NOMO-1 (cell line): ENCODE measurements around the gene HOXB5.

Experiments
- DNase-seq, 2 experiments: peaks; one replicate each; lab custom pipeline; 2025; ENCODE audit not compliant: unreplicated experiment in 2 of 2; lab: John Stamatoyannopoulos, UW

Gene HOXB5

DNA sequence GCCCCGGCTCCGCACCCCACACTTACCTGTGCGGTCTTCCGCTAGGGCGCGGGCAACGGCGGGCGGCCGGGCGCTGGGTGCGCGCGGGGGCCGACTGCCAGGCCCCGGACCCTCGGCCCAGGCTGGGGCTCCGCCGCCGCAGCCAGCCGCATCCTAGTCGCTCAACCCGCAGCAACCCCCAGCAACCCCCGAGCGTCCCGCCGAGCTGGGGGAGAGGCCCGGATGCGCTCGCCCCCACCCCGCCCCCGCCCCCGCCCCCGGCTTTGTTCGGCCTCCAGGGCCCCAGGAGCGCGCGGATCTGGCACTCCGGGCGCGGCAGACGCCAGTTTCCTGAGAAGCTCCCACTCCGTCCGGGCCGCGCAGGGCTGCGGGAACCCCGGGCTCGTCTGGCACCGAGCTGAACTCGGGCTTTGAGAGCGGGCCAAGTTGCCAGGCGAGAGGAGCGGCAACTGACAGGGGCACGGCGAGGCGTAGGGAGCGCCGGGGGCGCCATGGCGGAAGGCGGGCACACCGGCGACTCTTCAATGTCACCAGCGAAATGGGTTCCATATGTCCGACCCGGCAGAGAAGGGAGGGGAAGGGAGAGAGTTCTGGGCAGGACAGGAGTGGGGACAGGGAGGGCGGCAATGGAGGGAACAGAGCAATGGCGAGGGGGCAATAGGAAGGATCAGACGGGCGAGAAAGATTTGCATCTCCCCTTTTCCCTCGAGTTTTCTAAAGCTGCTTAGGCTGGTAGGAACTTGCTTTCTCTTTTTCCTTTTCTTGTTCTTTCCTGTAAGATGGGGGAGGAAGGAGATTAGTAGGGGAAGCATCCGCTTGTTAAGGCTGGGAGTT, 29.2 kb downstream of the HOXB5 start:
- no peak for DNase-seq

DNA sequence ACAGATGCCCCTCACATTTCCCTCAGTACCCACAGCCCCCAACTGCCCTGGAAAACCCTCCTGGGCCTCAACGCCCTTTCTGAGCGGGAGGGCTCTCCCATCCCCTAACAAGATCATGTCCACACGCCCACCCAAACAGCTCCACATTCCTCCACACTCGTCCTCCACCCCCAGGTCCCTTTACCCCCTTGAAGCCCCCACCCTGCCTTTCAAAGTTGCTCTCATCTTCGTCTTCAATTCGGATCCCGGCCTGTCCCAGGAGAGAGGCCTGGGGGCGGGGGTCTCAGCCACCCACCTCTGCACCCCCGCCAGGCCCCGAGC, 29.8 kb downstream of the HOXB5 start:
- no peak for DNase-seq

DNA sequence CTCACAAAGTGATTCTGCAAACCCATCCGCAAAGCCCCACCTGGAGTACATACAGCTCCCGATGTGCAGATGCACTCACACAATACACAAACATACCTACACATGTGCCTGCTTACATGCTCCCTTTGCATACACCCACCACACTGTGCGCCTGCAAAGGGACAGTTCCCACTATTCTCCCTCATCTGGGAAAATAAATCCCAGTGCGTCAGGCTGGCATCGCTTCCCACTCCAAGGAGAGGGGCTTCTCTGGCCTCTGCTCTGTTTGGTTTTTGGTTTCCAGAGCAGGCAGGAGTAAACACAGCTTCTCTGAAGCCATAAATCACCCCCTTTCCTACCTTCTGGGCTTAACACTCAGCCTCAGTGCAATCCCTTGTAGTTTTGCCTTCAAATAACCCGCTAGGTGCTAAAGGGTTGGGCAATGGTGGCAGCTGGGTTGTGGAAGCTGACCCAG, 30.2 kb downstream of the HOXB5 start:
- no peak for DNase-seq

DNA sequence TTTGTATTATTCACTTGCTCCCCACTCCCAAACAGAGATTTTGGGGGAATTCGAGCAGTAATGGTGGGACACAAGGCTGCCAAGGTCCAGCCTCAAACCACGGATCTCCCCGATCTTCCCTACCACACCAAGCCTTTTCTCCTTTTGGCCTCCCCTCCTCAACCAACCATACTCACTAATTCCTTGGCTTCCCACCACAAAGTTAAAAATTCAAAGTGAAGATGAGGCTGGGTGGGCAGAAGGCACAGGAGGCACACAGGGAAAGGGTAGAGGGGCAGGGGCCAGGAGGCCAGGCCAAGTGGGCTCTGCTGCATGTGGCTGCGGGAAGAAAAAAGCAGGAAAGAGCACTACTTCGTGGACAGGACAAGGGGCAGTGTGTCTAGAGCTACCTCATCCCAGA, 30.6 kb downstream of the HOXB5 start:
- no peak for DNase-seq

DNA sequence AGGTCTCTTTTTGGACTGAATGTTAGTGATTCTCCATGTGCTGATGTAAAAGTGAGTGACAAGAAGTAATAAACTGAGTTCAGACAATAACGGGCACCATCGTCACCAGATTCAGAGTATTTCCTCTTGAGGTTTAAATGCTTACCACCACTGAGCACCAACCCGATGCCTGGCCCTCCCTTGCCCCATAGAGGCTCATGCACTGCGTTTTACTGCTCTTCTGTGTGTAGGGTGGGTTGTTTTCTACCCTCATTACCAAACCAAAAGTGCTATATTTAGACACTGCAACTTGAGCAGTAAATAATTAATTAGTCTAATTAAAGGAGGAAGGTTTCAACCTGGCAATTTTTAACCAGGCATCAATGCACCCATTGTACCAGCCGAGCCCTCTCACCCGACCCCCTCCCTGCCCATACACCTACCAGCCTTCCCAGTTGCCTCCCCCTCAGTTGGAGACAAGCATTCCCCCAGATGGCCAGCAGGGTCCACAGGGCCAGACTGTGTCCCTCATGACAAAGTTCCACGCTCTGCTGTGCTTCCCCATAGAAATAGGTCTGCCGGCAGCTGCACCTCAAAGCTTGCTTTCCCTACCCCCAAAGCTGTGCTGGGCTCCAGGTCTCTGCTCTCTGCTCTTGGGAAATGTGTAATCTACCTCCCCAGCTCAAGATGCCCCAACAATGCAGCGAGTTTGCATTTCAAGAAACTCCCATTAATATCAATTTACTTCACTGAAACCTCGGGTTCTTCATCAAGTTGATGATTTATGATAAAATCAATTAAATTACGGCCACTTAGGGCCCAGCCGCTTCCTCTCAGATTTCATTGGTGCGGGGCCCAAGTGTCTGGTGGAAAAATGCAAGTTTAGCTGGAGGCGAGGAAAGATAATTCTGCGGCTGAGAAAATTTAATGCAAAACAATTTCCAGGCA, 31.4 kb downstream of the HOXB5 start:
- no peak for DNase-seq

DNA sequence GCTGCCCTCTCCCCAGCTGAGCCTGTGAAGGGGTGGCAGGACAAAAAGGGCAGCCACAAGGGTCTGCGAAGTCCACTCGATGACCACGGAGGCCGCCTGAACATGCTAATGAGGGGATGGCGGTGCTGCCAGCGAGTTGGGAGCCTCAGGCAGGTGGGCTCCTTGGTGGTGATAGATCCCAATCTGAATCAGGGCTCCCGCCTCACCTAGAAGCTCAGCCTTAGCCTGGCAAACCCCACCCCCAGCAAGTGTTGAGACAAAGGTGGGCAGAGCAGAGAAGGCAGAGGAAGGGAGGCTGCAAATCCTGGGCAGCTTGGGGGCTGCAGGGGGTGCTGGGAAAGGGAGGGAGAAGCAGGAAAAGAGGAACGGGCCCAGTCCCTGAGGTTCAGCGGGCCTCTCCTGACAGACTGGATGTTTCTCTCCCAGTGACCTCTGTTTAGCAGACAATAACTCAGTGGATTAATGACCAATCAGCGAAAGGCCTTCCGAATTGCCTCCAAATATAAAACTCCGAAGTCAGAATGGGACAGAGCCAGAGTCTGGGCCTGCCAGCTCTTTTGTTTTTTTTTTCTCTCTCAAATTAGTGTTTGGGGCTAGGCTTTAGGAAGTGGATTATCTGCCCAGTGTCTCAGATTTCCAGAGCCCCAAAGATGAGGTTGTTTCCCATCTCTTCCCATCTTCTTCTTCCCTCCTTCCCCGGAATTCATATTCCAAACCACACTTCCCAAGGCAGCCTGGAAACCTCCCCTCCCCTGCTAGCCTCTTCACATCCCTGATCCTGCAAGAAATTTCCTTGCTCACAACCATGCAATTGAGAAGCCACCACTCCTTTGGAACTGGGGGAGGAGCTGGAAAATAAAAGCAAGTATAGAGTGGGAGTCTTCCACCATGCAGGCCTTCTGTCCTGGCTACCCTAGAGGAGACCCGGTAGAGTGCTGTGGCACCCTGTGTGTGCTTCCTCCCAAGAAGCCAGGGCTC, 33.5 kb downstream of the HOXB5 start:
- no peak for DNase-seq

DNA sequence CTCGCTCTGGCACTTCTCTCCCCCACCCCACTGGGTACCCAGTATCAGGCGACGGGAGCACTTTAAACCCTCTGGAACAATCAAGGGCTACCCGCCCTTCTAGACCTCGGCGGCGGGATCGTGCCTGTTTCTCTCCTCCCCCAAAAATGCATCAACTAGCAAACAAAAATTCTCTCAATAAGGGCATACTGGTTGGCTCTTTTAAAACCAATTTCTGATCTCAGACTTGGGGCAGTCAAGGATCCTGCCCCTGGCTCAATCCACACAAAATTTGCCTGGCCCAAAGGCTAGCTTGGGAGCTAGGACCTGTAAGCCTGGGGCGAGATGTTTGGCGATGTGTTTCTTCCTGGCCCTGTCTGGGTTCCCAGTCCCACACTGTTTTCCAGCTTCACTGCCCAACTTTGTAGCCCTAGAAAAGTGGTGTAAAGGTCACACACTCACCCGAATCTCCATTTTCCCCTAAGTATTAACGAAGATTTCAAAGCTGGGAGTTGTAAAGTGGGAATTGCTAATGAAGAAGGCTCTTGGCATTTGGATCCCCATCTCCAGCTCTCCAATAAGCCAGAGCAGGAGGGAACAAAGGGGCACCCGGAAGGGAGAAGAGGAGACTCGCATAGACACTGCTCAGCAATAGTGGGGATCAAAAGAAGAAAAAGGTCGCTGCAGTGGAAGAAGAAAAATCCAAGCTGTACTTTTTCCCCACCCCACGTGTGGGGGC, 34.3 kb downstream of the HOXB5 start:
- DNase-seq, result no peak

- DNase-seq, result no peak
Observed at GRCh38 chr17:48558831-48559121, 34.8 kb downstream of the HOXB5 start.

DNA sequence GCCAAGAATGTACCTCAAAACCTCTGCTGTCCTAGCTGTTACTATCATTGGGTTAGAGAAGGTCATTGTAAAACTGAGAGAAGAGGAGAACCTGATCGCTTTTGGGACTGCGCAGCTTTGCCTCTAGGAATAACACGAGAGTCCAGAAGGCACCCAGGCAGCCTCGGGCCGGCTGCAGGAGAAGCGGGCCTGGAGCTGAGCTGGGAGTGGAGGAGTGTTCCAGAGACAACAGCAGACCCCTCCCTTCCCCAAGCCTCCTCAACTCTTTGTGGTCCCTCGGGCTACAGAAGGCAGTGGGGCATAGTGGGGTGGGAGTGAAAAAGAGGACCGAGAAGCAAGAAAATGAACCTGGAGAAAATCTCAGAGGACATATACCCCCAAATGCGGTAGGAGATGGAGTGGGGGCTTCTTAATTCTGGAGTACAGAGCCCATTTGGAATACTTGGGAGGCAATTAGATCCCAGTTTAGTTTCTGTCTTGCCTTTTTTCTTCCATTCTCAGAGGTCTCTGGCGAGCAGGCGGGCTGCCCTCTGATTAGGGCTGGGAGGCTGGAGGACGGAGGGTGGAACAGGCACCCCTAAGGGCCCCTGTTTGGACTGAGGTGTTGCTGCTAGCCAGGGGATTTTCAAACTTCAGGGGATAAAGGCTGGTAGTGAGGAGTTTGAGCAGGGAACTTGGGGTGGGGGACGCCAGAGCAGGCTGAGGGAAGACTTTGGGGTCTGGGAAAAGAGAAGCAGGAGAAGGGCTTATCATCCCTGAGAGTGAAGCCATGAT, 35.3 kb downstream of the HOXB5 start:
- DNase-seq, result no peak

DNA sequence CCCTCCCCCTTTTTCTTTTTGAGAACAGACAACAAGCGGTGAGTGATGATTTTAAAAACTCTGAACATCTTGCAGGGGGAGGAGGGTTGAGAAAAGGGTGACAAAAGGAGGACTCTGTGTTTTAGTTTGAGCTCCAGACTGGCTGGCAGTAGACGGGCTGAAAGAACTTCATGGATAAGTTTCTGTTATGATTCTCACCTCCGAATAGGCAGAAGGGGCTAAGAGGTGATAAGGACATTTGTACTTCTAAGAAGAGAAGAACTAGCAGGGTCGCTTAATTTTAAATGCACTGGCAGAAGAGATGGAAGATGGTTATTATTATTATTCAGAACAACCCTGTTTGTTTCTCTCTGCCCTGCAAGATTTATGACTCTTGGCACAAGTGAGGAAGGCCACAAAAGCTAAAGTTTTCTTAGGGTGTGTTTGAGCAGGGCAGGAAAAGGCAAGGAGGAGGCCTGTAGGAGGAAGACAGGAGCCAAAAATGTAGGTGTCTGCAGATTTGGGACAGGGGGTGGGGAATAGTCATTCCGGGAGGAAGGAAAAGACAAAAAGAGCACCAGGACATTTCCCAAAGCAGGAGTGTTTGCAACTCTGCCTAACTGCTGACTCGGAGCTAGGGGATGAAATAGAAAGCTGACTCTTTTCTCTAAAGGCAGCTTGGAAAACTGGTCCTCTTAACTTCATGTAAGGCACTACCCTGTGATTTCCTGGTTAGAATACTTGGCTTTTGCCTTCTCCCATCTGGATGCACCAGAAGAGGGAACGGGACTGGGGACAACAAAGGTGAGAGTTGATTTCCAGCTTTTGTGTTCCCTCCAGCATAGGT, 36.8 kb downstream of the HOXB5 start:
- DNase-seq, result no peak

GRCh38 chr17:48556229-48556575, 37.4 kb downstream of the HOXB5 start:
- DNase-seq, result no peak

DNA sequence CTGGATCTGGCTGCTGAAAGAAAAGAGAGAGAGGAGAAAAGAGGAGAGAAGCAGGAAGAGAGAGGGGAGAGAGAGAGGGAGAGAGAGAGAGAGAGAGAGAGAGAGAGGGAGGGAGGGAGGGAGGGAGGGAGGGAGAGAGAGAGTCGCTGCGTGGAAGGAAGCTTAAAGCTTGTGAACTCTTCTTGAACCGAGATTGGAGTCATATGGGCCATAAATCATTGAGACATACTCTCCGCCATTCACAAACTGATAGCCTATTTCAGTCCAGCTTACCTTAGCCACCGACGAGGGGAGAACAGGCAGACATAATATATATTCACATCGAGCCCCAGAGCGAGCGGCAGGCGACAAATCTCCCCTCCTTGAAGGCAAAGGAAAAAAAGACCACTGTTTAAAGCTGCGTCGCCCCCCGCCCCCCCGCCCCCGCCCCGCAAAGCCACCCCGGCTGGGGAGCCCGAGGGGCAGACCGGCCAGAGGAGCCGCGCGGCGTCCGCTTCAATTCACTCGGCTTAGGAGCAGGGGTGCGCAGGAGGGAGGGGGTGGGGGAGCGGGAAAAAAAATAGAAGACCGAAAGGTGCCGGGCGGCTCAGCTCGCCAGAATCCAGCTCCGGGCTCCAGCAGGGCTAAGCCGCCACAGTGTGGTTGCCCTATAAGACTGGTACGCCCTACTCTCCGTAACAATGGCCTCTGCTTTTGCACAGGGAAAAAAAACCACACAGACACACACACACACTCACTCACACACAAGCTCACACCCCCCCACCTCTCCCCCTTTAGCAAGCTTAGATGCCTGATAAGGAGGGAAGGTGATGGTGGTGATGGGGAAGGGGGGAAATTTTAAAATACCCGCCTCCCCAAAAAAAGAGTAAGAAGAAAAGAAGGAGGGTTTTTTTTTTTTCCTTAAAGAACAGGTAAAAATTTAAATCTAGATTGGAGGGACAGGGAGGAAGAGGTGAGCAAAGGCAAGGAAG, 38.0 kb downstream of the HOXB5 start:
- peak in 1 of 2 experiments; percentile 21 for DNase-seq

GRCh38 chr17:48554412-48555257, 38.9 kb downstream of the HOXB5 start:
- no peak for DNase-seq

DNA sequence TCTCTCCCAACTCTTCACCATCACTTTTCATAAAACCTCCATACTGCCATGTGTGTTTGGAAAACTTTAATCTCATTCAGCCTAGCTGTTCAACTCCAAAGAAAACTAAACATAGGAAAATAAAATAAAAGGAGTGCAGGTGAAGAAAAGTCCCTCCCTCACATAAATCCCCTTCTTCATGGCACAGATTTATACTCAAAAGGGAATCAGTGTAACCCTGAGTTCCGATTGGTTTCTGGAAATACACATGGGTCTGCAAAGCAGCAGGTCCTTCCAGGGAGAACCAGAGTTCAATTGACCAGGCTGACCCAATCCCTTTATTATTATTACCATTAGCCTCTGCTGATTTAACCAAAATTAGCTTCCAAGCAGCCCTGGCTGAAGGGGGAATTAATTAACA, 39.8 kb downstream of the HOXB5 start:
- no peak for DNase-seq

DNA sequence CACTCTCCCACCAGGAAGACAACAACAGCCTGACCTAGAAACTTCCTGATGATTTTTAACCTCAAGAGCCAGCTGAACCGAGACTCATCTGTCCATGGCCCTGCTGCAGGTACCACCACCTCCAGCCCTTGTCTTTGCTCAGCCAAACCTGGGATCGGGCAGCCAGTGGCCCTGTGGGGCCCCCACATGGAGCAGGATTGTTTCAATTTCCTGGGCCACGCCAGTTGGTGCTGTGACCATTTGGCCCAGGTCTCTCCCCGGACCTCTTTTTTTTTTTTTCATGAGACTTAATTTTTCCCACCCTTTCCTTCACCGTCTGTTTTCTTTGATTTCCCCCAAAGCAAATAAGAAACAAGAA, 40.4 kb downstream of the HOXB5 start:
- DNase-seq, result no peak

DNA sequence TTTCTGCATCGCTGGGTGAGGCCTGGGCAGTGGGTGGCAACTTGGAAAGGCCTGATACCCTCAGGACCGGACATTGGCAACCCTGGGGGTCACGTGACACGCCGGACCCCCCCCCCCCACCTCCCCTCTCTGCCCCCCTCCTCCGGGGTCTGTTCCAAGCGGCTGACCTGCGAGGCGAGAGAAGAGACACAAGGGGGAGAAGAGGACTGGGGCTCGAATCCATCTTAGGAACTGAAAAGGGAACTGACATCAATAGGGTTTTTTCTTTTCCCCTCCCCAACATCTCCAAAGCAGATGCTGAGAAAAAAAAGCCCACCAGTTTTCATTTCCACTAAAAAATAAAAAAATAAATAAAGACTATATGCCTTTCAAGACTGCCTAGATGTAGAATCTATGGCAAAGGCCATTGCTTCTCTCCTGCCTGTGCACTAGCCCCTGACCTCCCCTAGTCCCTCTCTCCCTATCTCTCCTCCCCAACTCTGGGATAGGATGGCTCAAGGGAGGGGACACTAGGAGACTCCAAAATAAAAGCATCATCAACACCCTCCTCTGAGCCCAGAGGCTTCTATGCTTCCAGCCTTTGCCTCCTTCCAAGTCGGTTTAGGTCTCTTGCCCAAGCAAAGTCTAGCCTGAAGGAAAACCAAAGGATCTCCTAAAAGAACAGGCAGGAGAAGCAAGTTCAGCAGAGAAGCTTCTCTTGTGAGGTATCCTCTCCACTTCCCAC, 41.0 kb downstream of the HOXB5 start:
- DNase-seq, result no peak
